ENCODE measurements around the gene NUDT3.
A peak's percentile ranks its signal among the peaks of the same experiment; 100 is the strongest.
"Not testable (repeated sequence)": the region's sequence is repeated elsewhere in the genome, so short reads cannot be mapped to it uniquely, and the experiment has no call there.

The NUDT3 gene

DNA sequence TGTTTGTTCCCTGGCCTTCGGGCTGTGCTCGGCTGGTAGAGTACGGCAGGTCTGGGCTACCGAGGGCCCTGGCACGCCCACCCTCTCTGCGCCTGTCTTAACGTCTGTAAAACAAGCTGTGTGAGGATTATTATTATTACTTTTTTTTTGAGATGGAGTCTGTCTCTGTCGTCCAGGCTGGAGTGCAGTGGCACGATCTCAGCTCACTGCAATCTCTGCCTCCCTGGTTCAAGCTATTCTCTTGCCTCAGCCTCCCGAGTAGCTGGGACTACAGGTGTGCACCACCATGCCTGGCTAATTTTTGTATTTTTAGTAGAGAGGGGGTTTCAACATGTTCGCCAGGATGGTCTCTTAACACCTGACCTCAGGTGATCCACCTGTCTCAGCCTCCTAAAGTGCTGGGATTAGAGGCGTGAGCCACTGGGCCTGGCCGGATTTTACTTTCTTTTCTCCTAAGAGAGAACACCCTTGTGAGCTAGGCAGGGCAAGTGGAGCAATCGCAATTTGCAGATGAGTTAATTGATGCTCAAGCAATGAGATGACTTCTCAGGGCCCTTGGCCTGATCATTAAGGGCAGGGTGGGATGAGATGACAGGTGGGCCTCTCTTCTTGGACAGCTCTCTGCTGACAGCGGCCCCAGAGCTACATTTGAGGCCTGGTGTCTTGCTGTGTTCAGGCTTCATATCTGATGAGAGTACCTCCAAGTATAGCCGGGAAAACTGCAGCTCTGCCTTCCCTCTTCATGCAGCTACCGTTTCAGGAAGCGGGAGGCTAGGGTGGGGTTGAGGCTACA lies 142.8 kb downstream of the NUDT3 start:
- Histone ChIP-seq H3K4me3 (ENCODE audit: low read length) (peak overlapping the region; percentile 81), H3K27ac (ENCODE audit: low read length) (no peak overlapping the region), H3K9me3 (ENCODE audit: insufficient read depth, low read depth, low read length) (no peaks in the 10 kb centered on the region)

DNA sequence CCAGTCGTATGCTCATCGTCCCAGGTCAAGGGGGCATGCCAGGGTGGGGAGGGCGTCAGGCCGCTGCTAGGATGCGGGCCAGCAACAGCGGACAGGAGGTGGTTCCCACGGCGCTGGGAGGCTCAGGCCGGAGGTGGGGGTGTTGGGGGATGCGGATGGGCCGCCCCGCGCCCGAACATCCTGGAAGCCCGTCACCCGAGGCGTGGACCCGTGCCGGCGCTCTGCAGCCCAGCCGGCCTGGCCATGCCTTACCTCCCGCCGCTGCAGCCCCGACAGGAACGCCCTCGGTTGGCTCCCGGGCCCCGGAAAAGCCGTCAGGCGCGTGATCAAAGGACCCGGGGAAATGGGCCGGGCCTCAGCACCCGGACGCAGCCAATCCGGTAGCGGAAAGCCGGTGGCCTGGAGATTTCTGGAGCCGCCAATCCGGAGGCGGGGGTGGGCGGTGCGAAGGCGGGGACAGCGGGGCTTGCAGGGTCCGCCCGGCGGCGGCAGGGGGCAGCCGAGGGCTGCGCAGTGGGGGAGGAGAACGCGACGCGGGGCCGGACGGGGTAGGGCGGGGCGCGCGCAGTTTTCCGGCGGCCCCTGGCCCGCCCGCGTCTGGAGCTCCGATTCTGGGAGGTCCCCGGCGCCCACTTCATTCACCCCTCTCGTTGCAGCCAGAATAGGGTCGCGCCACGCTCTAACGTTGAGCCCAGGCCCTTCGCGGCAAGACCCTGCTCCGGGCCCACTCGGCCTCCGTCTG lies 143.6 kb downstream of the NUDT3 start, which contains the start of gene SMIM29:
Gene SMIM29 (minus strand): TSS at position 280 of the 742 bp plus-strand sequence. CDS start 1,215 bp downstream, outside the sequence.
- Histone ChIP-seq H3K4me3 (ENCODE audit: low read length) (peak within 1 kb of the TSS; percentile 81), H3K36me3 (ENCODE audit: insufficient read depth, low read depth, low read length) (peaks cover 22% of the 10 kb centered on the region), H3K27ac (ENCODE audit: low read length) (no peak within 1 kb of the TSS), H3K9ac (ENCODE audit: low read depth, low read length) (peak within 1 kb of the TSS; percentile 72), H3K27me3 (ENCODE audit: insufficient read depth, low read length) (no peaks in the 10 kb centered on the region), H3K4me1 (ENCODE audit: insufficient read depth, low read length) (no peaks in the 10 kb centered on the region), H3K9me3 (ENCODE audit: insufficient read depth, low read depth, low read length) (no peaks in the 10 kb centered on the region)

More for the DNA sequence above, 142.8 kb downstream of the NUDT3 start:
- no peaks in the 10 kb centered on the region for H3K27me3 ChIP-seq (ENCODE audit: insufficient read depth, low read length)
- peak overlapping the region; percentile 72 for H3K9ac ChIP-seq (ENCODE audit: low read depth, low read length)
- no peaks in the 10 kb centered on the region for H3K4me1 ChIP-seq (ENCODE audit: insufficient read depth, low read length)
- peaks cover 14% of the 10 kb centered on the region for H3K36me3 ChIP-seq (ENCODE audit: insufficient read depth, low read depth, low read length)

DNA sequence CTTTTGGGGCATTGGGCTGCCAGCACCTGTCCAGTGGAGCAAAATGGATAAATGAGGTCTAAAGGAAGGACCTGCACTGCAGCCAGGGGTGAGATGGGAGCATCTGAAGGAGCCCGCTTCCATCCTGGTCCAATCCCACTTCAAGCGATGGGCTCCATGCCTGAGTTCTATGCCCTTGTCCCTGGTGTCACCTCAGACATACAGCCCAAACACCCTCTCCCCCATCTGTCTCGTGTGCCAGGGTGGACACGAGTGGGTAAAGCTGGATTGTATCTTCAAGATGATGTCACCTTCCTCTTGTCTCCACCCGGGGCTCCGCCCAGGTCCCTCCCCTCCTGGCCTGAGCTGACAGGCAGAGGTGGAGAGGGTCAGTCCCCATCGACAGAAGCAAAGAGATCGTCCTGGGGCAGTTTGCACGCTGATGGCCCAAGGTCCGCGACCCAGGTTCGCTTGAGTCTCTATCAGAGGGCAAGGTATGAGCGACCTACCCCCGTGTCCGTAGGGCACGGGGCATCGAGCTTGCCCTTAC lies 144.2 kb downstream of the NUDT3 start:
- Histone ChIP-seq H3K9ac (ENCODE audit: low read depth, low read length) (peak overlapping the region; percentile 70; the same call in 1 of the 2 replicates), H3K9me3 (ENCODE audit: insufficient read depth, low read depth, low read length) (no peaks in the 10 kb centered on the region), H3K4me3 (ENCODE audit: low read length) (peak overlapping the region; percentile 81), H3K4me1 (ENCODE audit: insufficient read depth, low read length) (0 out of 2 replicates have a peak, but pooled peaks cover under 1% of the 10 kb centered on the region), H3K27me3 (ENCODE audit: insufficient read depth, low read length) (no peaks in the 10 kb centered on the region), H3K36me3 (ENCODE audit: insufficient read depth, low read depth, low read length) (peaks cover 28% of the 10 kb centered on the region), H3K27ac (ENCODE audit: low read length) (no peak overlapping the region)

DNA sequence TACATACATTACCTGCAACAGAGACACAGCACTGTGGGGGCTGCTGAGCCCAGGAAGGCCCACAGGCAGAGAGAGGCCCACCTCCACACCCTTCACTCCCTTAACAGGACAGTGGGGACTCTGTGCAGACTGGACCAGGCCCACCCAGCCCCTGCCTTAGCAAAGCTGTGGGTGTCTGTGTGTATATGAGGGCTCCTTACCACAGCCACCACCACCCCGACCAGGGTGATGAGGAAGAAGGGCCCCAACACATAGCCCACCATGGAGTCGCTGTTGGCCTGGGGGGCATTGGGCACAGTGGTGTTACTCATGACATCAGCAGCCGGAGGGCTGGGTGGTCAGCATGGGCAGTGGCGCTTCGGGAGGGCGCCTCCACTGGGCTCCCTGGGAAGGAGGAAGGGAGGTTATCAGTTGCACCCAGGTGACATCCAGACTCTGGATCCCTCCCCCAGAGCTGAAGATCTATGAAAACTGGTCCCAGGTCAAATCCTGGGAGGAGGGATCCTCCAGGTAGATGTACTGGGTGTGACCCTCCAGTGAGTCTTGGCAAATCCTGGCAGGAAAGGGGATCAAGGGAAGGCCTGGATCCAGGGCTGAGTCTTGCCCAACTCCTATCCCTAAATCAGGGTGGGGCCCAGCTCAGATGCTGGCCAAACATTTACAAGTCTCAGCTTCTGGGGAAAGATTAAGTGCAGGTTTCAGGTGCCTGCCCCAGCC lies 144.8 kb downstream of the NUDT3 start:
- Histone ChIP-seq H3K4me1 (ENCODE audit: insufficient read depth, low read length) (peaks cover 4% of the 10 kb centered on the region; the same call in 1 of the 2 replicates), H3K4me3 (ENCODE audit: low read length) (peak overlapping the region; percentile 81; the same call in 1 of the 2 replicates), H3K27ac (ENCODE audit: low read length) (no peak overlapping the region)

DNA sequence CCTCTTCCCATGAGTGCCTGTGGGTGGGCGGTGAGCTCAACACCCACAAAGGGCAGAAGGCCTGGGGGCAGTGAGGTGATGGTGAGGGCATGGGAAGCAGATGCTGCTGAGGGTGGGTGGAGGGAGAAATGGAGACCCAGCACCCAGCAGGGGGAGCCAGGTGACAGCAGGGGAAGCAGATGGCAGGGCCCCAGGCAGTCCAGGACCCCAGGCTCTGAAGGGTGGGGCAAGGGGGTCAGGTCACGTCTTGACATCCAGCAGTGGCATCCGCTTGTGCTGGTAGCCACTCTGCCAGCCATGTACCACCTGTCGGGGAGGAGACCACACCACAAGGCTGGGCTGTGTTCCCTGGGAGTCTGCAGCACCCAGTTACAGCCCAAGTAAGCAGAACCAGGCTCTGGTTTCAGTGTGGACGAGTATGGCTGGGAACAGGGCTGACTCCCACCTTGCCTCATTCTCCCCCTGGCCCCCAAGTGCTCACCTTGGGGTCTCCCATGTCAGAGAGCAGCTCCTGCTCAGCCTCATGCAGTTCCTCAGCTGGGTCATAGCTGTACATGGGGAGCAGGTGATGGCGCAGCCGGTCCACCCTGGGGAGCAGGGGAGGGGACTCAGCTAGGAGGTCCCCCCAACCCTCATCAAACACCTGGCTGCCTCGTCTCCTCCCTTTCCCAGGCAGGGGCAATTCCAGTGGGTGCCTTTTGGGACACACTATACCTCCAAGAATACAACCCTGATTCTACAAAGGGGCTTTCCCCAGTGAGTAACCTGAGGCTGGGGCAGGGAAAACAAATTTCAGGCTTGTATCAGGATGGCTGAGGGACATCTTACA lies 145.7 kb downstream of the NUDT3 start:
- H3K9ac ChIP-seq (ENCODE audit: low read depth, low read length): no peak overlapping the region

More for the DNA sequence above, 144.8 kb downstream of the NUDT3 start:
- no peak overlapping the region for H3K9ac ChIP-seq (ENCODE audit: low read depth, low read length)
- no peaks in the 10 kb centered on the region for H3K27me3 ChIP-seq (ENCODE audit: insufficient read depth, low read length)
- H3K9me3 ChIP-seq (ENCODE audit: insufficient read depth, low read depth, low read length): no peaks in the 10 kb centered on the region
- H3K36me3 ChIP-seq (ENCODE audit: insufficient read depth, low read depth, low read length): peaks cover 34% of the 10 kb centered on the region

DNA sequence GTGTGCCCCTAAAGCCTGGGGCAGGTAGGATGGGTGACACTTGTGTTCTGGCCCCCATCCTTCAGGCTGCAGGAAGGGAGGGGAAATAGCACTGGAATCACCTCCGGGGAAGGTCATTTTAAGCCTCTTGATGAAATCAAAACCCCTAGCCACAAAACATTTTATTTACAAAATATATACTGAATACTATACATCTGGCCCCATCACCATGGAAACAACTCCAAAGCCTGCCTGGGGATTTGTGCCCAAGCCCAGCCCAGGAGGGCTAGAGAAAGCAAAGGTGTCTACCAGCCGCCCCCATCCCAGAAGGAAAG lies 146.3 kb downstream of the NUDT3 start:
- Histone ChIP-seq H3K27ac (ENCODE audit: low read length) (no peak overlapping the region), H3K36me3 (ENCODE audit: insufficient read depth, low read depth, low read length) (peaks cover 49% of the 10 kb centered on the region)

More for the DNA sequence above, 145.7 kb downstream of the NUDT3 start:
- H3K4me3 ChIP-seq (ENCODE audit: low read length): no peak overlapping the region
- H3K36me3 ChIP-seq (ENCODE audit: insufficient read depth, low read depth, low read length): peaks cover 43% of the 10 kb centered on the region
- no peaks in the 10 kb centered on the region for H3K27me3 ChIP-seq (ENCODE audit: insufficient read depth, low read length)
- no peak overlapping the region for H3K27ac ChIP-seq (ENCODE audit: low read length)
- no peaks in the 10 kb centered on the region for H3K9me3 ChIP-seq (ENCODE audit: insufficient read depth, low read depth, low read length)
- peaks cover 13% of the 10 kb centered on the region for H3K4me1 ChIP-seq (ENCODE audit: insufficient read depth, low read length)

DNA sequence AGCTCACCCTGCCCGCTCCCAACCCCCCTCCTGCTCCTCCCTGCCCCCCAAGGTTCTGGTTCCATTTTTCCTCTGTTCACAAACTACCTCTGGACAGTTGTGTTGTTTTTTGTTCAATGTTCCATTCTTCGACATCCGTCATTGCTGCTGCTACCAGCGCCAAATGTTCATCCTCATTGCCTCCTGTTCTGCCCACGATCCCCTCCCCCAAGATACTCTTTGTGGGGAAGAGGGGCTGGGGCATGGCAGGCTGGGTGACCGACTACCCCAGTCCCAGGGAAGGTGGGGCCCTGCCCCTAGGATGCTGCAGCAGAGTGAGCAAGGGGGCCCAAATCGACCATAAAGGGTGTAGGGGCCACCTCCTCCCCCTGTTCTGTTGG lies 146.7 kb downstream of the NUDT3 start:
- not testable (repeated sequence) for H3K9ac ChIP-seq (ENCODE audit: low read depth, low read length); H3K27me3 ChIP-seq (ENCODE audit: insufficient read depth, low read length); H3K27ac ChIP-seq (ENCODE audit: low read length); H3K9me3 ChIP-seq (ENCODE audit: insufficient read depth, low read depth, low read length); H3K4me3 ChIP-seq (ENCODE audit: low read length)
- peaks cover 53% of the 10 kb centered on the region for H3K36me3 ChIP-seq (ENCODE audit: insufficient read depth, low read depth, low read length)
- H3K4me1 ChIP-seq (ENCODE audit: insufficient read depth, low read length): peaks cover 15% of the 10 kb centered on the region

More for the DNA sequence above, 146.3 kb downstream of the NUDT3 start:
- Histone ChIP-seq H3K4me1 (ENCODE audit: insufficient read depth, low read length) (peaks cover 15% of the 10 kb centered on the region), H3K9ac (ENCODE audit: low read depth, low read length) (no peak overlapping the region), H3K4me3 (ENCODE audit: low read length) (no peak overlapping the region), H3K9me3 (ENCODE audit: insufficient read depth, low read depth, low read length) (no peaks in the 10 kb centered on the region), H3K27me3 (ENCODE audit: insufficient read depth, low read length) (no peaks in the 10 kb centered on the region)

DNA sequence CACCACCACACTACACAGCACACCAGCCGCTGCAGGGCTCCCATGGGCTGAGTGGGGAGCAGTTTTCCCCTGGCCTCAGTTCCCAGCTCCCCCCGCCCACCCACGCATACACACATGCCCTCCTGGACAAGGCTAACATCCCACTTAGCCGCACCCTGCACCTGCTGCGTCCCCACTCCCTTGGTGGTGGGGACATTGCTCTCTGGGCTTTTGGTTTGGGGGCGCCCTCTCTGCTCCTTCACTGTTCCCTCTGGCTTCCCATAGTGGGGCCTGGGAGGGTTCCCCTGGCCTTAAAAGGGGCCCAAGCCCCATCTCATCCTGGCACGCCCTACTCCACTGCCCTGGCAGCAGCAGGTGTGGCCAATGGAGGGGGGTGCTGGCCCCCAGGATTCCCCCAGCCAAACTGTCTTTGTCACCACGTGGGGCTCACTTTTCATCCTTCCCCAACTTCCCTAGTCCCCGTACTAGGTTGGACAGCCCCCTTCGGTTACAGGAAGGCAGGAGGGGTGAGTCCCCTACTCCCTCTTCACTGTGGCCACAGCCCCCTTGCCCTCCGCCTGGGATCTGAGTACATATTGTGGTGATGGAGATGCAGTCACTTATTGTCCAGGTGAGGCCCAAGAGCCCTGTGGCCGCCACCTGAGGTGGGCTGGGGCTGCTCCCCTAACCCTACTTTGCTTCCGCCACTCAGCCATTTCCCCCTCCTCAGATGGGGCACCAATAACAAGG lies 147.3 kb downstream of the NUDT3 start:
- H3K4me3 ChIP-seq (ENCODE audit: low read length); H3K9me3 ChIP-seq (ENCODE audit: insufficient read depth, low read depth, low read length); H3K27me3 ChIP-seq (ENCODE audit: insufficient read depth, low read length); H3K9ac ChIP-seq (ENCODE audit: low read depth, low read length); H3K27ac ChIP-seq (ENCODE audit: low read length): not testable (repeated sequence)
- peaks cover 20% of the 10 kb centered on the region for H3K4me1 ChIP-seq (ENCODE audit: insufficient read depth, low read length)
- peaks cover 59% of the 10 kb centered on the region for H3K36me3 ChIP-seq (ENCODE audit: insufficient read depth, low read depth, low read length)

DNA sequence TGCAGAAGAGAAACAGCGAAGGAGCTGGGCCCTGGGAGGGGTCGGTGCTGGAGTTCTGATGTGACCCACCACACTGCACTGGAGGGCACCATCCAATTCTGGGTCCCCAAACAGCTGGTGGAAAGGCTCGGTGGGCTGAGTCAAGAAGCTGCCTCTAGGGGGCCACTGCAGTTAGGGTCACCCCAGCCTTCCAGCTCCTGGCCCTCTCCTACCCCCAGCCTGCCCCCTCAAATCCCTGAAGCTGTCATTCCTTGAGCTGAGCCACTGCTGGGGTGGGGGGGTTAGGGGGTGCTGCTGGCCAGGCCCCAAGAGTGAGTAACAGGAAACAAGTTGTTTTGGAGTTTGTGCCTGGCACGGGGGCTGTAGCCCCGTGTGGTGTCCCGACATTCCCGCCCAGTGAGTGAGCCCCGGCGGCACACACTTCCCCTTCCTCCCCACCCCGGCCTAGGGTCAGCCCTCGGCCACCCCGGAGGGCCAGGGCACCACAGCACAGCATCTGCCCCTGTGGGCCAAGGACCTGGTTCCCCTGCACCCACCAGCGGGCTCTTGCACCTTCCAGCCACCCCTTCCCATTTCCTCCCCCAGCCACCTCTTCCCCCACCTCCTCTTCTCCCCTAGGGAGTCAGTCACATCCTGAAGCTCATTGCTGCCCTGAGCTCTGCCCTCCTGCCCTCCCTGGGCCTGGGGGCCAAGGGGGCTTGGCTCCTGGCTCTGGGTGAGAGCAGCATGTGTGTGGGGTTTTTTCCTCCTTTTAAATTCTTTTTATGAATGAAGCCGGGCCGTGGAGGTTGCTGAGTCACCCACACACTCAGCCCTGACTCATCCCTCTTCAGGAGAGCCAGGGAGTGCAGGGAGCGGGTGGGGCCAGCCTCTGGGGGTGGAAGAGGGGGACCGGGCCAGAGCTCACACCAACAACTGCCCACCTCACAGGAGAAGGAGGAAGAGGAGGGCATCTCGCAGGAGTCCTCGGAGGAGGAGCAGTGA lies 148.3 kb downstream of the NUDT3 start:
- Histone ChIP-seq H3K9me3 (ENCODE audit: insufficient read depth, low read depth, low read length) (no peaks in the 10 kb centered on the region), H3K4me3 (ENCODE audit: low read length) (no peak overlapping the region), H3K4me1 (ENCODE audit: insufficient read depth, low read length) (peaks cover 30% of the 10 kb centered on the region), H3K27ac (ENCODE audit: low read length) (no peak overlapping the region), H3K36me3 (ENCODE audit: insufficient read depth, low read depth, low read length) (peaks cover 69% of the 10 kb centered on the region), H3K9ac (ENCODE audit: low read depth, low read length) (no peak overlapping the region), H3K27me3 (ENCODE audit: insufficient read depth, low read length) (no peaks in the 10 kb centered on the region)

Data from iPS-20b (cell line).